ENCODE data around the gene HTRA3.
"Not testable (repeated sequence)": the region's sequence is repeated elsewhere in the genome, so short reads cannot be mapped to it uniquely, and the experiment has no call there.

The HTRA3 gene

DNA sequence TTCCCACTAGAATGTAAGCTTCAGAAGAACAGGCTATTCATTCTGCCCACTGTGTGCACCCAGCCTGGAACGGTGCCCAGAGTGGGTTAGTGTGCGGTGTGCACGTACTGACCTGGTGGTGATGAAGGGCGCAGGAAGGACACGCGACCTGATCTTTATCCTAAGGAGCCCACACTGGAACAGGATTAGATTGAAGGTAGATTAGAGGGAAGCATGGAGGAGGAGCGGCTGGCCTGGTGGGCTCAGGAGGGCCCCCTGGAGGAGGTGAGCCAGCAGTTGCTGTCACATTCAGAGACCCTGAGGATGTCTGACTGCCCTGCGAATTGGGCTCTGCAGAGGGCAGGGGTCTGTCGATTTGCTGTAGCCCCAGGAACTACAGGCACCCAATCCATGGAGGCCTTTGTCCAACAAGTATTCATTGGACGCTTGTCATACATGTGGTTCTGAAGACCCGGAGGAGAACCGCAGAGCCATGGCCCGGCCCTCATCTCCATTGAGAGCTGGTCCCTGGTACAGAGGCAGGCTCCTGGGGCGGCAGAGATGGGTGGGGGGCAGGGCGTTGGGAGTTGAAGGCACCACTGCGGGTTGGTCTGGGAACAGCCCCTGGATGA, 73.2 kb downstream of the HTRA3 start:
- no peak for DNase-seq (ENCODE audit: low read depth in 3 of 3)

DNA sequence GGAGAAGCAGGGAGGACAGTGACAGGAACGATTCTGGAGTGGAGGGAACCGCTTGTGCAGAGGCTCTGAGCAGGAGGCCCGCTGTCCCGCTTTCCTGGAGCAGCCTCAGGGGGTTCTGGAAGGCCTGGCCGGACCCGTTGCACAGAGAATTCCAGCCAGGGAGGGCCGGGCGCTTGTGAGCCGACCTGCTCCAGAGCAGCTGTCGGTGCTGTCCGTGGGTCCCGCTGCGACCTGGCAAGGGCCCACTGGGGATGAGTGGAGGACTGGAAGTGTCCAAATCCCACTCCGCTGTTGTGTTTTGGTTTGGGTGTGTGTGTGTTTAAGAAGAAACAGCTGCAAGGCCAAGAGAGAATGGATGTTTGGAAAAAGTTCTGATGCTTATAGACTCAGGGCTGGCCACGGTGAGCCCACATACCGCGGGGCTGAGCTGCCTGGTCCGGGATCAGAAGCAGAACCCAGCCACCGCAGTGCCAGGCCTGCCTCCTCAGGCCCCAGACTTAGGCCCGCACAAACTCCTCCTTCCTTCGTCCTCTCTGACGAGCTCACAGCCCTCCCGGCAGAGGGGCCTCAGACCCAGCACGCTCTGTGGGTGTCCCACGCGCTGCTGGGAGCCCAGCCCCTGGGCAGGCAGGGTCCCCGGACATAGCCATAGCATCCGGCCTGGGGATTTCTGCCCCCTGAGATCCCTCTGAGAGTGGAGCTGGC, 73.9 kb downstream of the HTRA3 start:
- DNase-seq (ENCODE audit: low read depth in 3 of 3) = no peak

DNA sequence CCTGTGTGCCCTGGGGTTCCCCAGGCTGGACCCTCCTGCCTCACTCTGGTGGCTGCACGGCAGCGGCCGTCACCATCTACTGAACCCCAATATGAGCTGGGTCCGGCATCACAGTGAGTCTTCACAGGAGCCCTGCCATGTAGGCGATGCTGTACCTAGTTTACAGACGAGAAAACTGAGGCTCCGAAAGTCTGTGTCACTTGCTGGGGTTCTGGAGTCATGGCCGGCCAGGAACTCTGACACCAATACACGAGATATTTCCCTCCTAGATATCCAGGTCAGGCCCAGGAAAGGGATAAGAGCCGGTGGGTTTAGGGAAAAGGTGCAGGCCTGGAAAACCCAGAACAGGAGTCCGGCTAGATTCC, 74.4 kb downstream of the HTRA3 start:
- DNase-seq (ENCODE audit: low read depth in 3 of 3) = no peak

DNA sequence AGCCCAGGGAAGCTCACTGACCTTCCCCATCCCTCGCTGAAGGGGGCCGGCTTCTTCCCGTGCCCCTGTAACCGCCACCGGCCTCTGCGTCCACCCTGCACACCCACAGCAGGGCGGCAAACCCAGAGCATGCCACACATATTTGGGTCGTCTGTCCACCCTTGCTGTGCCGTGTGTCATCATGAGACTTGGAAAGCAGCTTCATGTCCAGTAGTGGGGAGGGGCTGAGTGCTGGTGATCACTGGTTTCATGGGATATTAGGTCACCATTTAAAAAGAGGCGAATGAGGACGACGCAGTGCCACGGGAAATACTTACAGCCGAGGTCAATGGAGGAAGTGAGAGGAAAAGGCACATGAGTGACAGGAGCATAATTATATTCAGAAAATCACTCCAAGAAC, 74.8 kb downstream of the HTRA3 start:
- DNase-seq (ENCODE audit: low read depth in 3 of 3) = no peak

DNA sequence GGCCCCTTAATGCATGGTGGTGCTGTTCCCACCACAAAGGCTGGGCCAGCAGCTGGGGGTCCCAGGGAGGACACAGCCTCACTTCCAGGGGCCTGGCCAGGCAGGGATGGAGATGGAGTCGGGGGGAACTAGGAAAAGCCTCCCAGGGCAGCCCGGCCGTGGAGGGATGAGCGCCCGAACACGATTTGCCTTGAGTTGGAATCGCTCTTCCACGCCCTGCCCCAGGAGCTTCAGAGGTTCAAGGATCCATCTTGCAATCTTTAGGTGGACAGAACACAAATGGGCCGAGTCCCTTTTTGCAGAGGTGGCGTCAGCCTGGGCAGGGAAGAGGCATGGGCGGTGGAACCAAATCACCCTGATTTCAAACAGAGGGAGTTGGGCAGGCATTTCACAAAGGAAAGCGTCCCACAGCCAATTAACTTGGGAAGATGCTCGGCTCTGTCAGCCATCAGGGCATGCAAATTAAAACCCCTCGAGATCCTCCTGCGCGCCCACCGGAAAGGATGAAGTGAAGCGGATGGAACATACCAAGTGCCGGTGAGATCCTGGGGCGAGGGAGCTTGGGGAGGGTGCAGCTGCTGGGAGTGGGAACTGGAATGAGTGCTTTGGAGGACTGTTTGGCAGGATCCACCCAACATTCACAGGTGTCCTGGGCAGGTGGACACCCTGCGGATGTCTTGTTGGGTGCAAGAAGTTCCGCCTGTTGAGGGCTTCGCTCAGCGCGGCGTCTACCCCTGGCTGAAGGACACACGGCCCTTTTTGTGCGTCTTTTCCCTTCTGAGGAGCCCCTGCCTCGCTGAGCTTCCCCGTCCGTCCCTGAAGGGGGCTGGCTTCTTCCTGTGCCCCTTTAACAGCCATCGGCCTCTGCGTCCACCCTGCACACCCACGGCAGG, 75.7 kb downstream of the HTRA3 start:
- no peak for DNase-seq (ENCODE audit: low read depth in 3 of 3)

DNA sequence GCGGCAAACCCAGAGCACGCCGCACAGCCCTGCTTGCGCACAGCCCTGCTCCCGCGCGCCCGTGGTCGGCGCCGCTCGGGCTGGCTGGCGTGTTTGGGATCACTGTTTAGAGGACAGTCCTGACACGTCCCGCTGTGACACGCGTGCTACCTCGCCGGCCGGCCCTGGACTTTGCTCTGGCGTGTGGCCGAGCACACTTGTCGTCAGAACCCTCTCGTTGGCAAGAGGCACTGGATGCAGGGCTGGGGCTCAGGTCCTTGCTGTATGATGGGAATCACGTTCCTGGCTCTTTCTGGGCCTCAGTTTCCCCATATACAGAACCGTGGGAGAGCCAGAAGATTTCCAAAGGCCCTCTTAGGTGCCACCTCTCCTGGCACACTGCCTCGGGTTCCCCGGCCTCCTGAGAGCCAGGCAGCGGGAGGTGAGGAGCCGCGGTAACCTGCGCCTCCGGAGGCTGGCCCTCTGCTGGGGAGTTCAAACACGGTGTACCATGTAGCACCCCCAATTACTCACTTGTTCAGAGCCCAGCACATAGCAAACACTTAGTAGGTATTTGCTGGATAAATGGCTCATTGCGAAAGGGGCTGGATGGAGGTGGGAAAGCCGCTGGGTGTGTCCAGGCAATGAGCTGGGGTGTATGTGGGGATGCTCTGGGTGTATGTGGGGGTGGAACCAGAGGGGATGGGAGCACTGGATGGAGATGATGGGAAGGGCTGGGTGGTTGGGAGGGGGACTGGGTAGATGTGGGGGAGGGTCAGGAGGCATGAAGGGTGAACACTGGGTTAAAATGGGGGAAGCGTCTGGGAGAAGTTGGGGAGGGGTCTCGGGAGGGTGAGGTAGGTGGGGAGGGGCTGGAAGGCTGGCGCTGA, 76.6 kb downstream of the HTRA3 start:
- no peak for DNase-seq (ENCODE audit: low read depth in 3 of 3)

DNA sequence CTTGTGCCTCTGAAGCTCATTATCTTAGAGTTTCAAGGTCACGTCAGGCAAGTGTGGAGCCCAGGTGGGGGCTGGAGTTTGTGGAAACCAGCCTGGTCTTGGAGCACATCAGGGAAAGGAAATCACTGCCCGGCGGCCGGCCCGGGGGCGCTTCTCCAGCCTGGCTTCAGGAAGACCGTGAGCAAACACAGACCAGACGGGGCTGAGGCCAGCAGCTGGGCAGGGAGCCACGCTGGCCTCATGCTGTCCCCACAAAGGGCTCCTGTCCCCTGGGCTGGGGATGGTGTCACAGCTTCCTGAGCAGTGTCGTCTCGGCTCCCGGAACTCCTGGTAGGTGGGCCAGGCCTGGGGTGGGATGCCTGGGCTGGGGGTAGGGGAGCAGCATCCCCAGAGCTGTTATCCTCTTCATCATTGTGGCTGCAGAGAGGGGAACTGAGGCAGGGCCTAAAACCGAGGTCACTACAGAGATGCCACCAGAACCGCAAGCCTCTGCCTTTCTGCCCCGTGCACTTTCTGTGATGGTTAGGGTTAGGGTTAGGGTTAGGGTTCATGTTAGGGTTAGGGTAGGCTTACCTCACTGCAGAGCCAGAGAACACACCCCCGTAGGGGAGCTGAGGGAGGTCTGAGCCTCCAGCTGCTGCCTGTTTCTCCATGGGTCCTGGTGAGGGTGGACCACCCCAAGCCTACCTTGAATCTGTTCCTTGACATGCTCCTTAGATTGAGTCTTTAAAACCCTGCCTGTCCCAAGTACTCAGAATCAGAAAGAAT, 77.5 kb downstream of the HTRA3 start:
- DNase-seq (ENCODE audit: low read depth in 3 of 3) = no peak

DNA sequence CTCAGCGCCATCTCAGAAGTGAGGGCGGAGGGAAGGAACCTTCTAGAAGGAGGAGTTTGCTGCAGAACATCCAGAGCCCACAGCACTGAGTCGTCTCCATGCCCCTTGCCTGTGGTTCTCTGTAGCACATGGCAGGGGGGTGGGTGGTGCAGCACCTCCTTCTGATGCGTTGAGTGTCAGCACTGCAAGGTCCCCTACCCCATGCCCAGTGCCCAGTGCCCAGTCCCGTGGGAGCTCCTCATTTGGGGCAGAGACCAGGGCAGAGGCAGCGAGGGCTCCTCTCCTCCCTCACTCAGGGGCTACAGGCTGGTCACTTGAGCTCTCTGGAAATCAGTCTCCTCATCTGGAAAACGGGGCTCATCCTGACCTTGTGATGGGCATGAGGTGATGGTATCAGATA, 78.1 kb downstream of the HTRA3 start:
- no peak for DNase-seq (ENCODE audit: low read depth in 3 of 3)

DNA sequence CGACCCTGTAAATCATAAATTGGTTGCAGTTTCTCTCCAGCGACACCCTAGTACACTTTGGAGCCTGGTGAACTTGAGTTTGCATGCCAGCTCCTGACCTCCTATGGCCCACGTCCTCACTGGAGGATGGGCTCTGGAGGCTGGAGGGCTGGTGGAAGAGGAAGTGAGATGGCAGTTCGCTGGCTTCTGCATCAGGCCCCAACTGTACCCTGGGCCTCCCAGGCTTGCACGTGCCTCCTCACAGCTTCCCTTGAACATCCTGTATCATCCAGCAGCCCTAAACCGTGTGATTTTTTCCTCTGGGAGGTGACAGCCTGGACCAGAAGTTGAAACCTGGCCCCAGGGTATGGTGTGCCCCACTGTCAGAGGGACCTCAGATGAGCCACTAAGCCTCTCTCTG, 78.5 kb downstream of the HTRA3 start:
- DNase-seq (ENCODE audit: low read depth in 3 of 3) = no peak

DNA sequence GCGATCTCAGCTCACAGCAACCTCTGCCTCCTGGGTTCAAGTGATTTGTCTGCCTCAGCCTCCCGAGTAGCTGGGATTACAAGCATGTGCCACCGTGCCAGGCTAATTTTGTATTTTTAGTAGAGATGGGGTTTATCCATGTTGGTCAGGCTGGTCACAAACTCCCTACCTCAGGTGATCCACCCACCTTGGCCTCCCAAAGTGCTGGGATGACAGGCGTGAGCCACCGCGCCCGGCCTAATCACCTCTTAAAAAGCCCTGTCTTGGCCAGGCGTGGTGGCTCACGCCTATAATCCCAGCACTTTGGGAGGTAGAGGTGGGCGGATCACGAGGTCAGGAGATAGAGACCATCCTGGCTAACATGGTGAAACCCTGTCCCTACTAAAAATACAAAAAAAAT, 79.7 kb downstream of the HTRA3 start:
- not testable (repeated sequence) for DNase-seq (ENCODE audit: low read depth in 3 of 3)

DNA sequence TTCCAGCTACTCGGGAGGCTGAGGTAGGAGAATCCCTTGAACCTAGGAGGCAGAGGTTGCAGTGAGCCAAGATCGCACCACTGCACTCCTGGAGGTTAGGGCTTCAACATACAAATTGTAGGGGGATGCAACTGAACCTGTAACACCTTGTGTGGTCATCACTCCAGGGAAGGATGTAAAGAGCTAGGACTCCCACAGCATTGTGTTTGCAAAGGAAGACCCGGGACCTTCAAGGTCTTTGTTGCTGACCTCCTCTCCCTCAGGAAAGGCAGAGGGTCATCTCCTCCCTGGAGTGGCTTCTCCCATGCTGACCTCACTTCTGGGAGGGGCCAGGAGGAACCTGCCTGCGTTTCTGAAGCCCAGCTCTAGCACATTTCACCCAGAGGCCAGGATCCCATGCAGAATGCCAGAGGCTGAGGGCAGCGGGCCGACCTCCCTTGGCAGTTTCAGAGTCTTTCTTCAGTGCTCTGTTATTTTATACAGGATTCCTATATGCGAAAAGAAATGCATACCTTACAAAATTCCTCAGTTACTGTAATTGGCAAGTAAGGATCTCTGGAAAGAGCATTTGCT, 80.2 kb downstream of the HTRA3 start:
- DNase-seq (ENCODE audit: low read depth in 3 of 3) = no peak

DNA sequence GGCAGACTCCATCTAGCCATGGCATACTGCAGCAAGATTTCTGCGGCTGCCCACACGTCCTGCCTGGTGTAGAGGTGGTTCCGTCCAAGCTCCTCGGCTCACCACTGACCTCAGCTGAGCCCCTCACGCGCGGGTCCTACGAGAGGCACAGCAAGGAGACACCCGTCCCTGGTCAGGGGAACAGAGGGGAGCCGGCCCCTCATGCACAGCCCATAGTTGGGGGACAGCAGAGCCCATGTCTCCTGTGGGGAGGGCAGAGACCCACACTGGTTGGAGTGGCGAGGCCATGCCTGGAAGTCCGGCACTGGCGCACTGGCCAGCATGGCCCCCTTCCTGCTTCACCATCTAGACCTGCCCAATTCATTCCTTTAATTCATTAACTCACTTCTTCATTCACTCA, 80.8 kb downstream of the HTRA3 start:
- no peak for DNase-seq (ENCODE audit: low read depth in 3 of 3)

DNA sequence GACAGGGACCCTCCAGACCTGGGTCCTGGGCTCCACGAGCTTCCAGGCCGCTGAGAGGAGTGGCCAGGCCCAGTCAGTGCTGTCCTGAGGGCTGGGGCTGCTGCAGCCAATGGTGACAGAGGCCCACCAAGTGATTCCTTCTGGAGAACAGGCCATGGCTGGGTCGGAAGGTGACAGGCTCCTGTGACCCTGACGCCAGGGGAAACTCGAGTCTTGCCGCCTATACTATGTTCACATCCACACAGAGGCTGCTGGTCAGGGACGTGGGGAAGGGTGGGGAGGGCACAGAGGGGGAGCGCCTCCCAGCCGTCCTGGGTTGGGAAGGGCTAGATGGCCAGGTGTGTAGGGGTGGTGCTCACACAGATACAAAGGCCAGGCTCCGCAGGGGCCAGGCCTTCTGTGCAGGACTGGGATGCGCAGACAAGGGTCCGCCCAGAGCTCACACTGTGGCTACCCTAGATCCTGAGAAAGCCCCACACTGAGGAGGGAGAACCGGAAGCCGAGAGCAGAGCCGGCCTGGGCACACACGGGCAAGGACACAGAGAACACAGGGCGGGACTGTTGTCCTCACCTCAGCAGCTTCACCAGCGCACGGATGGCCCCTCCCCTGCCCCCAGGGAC, 81.4 kb downstream of the HTRA3 start:
- DNase-seq (ENCODE audit: low read depth in 3 of 3) = no peak

DNA sequence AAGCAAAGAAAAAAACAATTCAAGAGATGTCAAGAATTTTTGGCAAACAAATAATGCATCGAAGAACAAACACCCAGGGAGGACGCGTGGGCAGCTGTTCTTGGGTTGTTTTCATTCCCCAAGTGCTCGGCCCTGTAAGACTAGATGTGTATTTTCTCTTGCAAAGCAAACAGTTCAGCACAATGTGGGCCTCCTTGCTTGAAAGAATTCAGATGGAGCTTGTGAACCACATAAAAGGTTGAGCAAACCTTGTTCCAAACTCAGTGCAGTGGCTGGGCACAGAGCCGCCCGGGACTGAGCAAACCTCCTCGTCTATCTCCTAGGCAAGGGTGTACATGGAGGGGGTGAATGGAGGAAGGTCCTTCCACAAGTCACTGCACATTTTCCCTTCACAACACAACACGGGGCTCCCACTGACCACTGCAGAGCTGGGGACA, 82.4 kb downstream of the HTRA3 start:
- no peak for DNase-seq (ENCODE audit: low read depth in 3 of 3)

DNA sequence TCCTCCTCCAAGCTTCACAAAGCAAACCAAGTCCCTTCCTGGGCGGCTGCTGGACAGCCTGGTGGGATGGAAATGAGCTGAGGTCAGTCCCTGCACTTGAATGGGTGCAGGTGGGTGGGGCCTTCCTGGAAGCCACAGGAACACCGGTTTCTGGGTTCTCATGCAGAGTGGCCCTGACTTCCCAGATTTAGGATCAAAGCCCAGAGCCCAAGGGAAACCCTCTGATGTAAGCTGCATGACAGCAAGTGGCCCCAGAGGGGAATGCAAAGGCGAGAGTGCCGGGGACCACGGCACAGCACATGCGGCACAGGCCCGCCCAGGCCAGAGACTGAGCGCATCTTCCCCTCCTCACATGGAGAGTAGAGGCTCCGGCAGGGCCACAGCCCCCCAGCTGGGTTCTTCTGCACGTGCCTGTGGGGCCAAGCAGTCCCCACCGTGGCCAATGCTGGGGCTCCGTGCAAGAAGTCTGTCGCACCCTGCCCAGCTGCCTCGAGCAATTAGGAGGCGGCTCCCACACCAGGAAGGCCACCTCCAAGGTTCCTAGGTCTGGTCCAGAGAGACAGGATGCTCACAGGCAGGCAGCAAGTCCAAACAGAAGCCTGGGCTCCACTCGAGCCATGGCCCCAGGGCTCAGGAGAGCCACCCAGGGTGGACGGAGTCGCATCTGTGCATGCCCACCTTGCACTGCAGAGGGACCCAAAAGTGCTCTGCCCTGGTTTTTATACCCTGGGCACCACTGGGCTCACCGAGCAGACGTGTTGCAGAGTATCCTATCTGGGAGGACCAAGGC, 83.0 kb downstream of the HTRA3 start:
- DNase-seq (ENCODE audit: low read depth in 3 of 3) = no peak

DNA sequence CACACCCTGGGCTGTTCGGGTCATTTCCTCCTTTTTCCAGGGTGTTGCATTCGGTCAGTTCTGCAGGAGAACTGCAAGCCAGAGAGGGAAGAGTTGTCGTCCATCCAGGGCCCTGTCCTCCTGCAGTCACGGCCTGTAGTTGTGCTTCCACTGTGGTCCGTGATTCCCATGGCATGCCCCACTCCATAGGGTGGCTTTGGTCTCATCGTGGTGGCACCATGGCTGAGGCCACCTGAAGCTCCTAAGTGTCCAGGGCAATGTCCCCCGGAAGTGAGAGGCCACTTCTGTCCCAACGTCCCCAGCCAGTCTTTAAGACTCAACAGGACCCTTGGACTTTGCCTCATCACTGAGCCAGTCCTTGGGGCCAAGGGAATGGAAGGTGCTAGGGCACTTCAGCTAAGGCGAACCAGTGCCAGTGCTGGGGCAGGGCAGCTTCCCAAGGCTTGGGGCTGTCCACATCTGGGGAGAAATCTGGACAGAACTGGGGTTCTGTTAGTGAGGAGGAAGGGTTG, 83.7 kb downstream of the HTRA3 start:
- no peak for DNase-seq (ENCODE audit: low read depth in 3 of 3)

DNA sequence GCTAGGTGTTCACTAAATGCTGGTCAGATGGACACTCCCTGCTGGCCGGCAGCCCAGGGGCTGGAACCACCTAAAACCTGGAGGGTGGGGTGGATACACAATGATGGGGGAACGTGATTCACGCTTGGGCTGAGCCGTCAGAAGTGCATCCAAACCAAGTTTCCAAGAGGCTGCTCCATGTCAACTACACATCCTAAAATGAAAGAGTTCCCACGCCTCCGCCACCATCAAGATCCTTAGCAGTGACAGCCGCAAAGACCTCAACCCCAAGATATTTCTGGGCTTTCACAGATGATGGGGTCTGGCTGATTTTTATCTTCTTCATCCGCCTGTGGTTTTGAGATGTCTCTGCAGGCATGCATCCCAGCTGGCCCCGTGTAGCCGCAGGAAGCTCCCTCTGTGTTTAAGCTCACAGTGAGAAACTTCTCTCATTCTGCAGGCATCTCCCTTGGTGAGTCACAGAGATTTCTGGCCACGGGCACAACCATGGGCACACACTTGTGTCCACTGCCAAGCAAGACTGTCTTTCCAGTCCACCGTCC, 84.4 kb downstream of the HTRA3 start:
- DNase-seq (ENCODE audit: low read depth in 3 of 3) = no peak

DNA sequence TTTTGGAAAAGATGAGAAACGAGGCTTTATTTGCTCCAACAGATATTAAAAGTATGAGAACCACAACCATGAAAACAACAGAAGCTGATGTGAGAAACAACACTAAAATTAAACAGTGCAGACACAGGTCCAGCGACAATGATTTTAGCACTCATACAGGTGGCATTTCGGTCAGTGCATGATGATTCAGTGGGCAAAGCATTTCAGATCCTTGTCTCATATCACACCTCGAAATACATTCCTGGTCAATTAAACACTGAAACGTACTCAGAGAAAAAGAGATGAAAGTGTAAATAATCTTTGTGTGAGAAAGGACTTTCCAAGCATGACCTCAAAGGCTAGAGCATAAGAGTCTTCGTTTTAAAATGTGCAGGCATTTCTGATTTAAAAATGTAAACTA, 85.8 kb downstream of the HTRA3 start:
- no peak for DNase-seq (ENCODE audit: low read depth in 3 of 3)

Data from stimulated activated CD4-positive, alpha-beta T cell treated with anti-CD3 and anti-CD28 coated beads, TNF-alpha, amount 100 ng/mL, for 48 hours (primary cell).